ENCODE data around the gene TSGA10IP.
A peak's percentile ranks its signal among the peaks of the same experiment; 100 is the strongest.

Gene TSGA10IP

DNA sequence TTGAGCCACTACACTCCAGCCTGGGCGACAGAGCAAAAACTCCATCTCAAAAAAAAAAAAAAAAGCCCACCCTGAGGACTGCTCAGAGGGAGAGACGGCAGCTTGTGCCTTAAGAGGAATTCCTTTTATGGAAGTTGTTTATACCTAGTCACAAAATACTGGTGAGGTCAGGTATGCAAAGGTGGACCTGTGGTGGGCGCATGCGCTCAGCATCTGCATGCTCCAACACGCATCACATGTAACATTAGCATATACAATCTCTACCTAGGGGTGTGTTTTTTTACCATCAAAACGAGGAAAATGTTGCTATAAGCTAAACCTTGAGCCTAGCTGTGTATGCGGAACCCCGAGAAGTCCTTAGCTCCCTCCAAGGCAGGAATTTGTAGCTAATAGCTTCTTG, 9.5 kb downstream of the TSGA10IP start:
- Histone ChIP-seq H3K23ac (ENCODE audit: low read depth, low read length, poor library complexity) (no peak overlapping the region), H4K8ac (ENCODE audit: low read depth, low read length) (no peak overlapping the region), H3K27me3 (ENCODE audit: control insufficient read depth in 3 of 3, insufficient read depth in 3 of 3, low read depth in 1 of 3, low read length in 3 of 3) (no peaks in the 10 kb centered on the region), H3K27ac (replicated peaks; ENCODE audit: low read length) (no peak overlapping the region), H3K18ac (ENCODE audit: low read length) (no peak overlapping the region), H2AK5ac (ENCODE audit: low read depth, low read length) (no peak overlapping the region), H3K9me3 (replicated peaks in 1 of 2; ENCODE audit: control insufficient read depth in 2 of 2, insufficient read depth in 1 of 2, low read depth in 1 of 2, low read length in 2 of 2) (no peaks in the 10 kb centered on the region), H3K4me2 (ENCODE audit: insufficient read depth, low read length, poor library complexity, severe bottlenecking) (no peak overlapping the region), H3K4me1 (ENCODE audit: control insufficient read depth in 2 of 2, insufficient read depth in 1 of 2, low read depth in 1 of 2, low read length in 2 of 2) (no peaks in the 10 kb centered on the region), H2BK15ac (ENCODE audit: low read length) (no peak overlapping the region), H2BK12ac (ENCODE audit: low read length) (no peak overlapping the region), H3K79me1 (ENCODE audit: low read depth, low read length) (no peaks in the 10 kb centered on the region), H2BK120ac (ENCODE audit: low read depth, low read length) (no peak overlapping the region), H3K14ac (ENCODE audit: low read length) (no peak overlapping the region), H3K9ac (ENCODE audit: low read depth, low read length, poor library complexity) (no peak overlapping the region), H2AFZ (ENCODE audit: low read length) (no peak overlapping the region), H2BK5ac (ENCODE audit: low read length) (no peak overlapping the region), H4K91ac (ENCODE audit: low read depth, low read length, poor library complexity) (no peak overlapping the region), H3K36me3 (replicated peaks in 1 of 2; ENCODE audit: control insufficient read depth in 2 of 2, insufficient read depth in 2 of 2, low read length in 2 of 2) (peaks cover 0 to 6% of the 10 kb centered on the region in 2 donors), H3K4ac (ENCODE audit: low read length) (no peak overlapping the region), H3K4me3 (ENCODE audit: low read length in 2 of 2) (no peak overlapping the region)
- DNase-seq (ENCODE audit: low spot score): no peak
- WGBS, 2 donors (ENCODE audit: extremely low coverage in 2 of 2, insufficient read length in 2 of 2, insufficient replicate concordance in 1 of 2): no CpG with 5 or more reads among the region's 8 CpGs

DNA sequence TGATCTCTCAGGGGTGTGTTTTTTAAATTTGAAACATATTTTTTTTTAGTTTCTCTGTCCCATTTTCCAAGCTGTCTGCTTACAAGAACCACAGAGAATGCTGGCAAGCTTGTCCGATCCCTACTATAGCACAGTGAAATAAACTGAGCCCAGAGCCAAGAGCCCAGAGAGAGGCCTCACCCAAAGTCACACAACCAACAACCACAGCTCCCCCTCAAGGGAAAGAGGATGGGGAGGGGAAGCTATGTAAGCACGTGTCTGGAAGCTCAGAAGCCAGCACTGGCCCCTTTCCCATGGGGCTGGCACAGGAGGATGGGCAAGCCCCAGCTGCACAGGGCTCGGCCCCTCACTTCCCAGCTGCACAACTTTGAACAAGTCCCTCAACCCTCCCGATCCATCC, 13.0 kb downstream of the TSGA10IP start:
- Histone ChIP-seq H3K4me2 (ENCODE audit: insufficient read depth, low read length, poor library complexity, severe bottlenecking) (no peak overlapping the region), H2BK12ac (ENCODE audit: low read length) (no peak overlapping the region), H3K4me3 (ENCODE audit: low read length in 2 of 2) (no peak overlapping the region), H2AFZ (ENCODE audit: low read length) (no peak overlapping the region), H4K91ac (ENCODE audit: low read depth, low read length, poor library complexity) (no peak overlapping the region), H2AK5ac (ENCODE audit: low read depth, low read length) (no peak overlapping the region), H3K27ac (replicated peaks; ENCODE audit: low read length) (no peak overlapping the region), H3K9me3 (replicated peaks in 1 of 2; ENCODE audit: control insufficient read depth in 2 of 2, insufficient read depth in 1 of 2, low read depth in 1 of 2, low read length in 2 of 2) (no peaks in the 10 kb centered on the region), H3K36me3 (replicated peaks in 1 of 2; ENCODE audit: control insufficient read depth in 2 of 2, insufficient read depth in 2 of 2, low read length in 2 of 2) (peaks cover 0 to 6% of the 10 kb centered on the region in 2 donors), H3K9ac (ENCODE audit: low read depth, low read length, poor library complexity) (peak overlapping the region; percentile 38), H3K4ac (ENCODE audit: low read length) (no peak overlapping the region), H3K79me1 (ENCODE audit: low read depth, low read length) (peaks cover 6% of the 10 kb centered on the region), H3K23ac (ENCODE audit: low read depth, low read length, poor library complexity) (no peak overlapping the region), H4K8ac (ENCODE audit: low read depth, low read length) (no peak overlapping the region), H3K18ac (ENCODE audit: low read length) (no peak overlapping the region), H3K14ac (ENCODE audit: low read length) (no peak overlapping the region), H2BK5ac (ENCODE audit: low read length) (no peak overlapping the region), H3K4me1 (ENCODE audit: control insufficient read depth in 2 of 2, insufficient read depth in 1 of 2, low read depth in 1 of 2, low read length in 2 of 2) (peaks cover 5 to 9% of the 10 kb centered on the region in 2 donors), H2BK120ac (ENCODE audit: low read depth, low read length) (no peak overlapping the region), H2BK15ac (ENCODE audit: low read length) (no peak overlapping the region), H3K27me3 (ENCODE audit: control insufficient read depth in 3 of 3, insufficient read depth in 3 of 3, low read depth in 1 of 3, low read length in 3 of 3) (no peaks in the 10 kb centered on the region)
- no CpG with 5 or more reads among the region's 4 CpGs for WGBS, 2 donors (ENCODE audit: extremely low coverage in 2 of 2, insufficient read length in 2 of 2, insufficient replicate concordance in 1 of 2)
- DNase-seq (ENCODE audit: low spot score): no peak

DNA sequence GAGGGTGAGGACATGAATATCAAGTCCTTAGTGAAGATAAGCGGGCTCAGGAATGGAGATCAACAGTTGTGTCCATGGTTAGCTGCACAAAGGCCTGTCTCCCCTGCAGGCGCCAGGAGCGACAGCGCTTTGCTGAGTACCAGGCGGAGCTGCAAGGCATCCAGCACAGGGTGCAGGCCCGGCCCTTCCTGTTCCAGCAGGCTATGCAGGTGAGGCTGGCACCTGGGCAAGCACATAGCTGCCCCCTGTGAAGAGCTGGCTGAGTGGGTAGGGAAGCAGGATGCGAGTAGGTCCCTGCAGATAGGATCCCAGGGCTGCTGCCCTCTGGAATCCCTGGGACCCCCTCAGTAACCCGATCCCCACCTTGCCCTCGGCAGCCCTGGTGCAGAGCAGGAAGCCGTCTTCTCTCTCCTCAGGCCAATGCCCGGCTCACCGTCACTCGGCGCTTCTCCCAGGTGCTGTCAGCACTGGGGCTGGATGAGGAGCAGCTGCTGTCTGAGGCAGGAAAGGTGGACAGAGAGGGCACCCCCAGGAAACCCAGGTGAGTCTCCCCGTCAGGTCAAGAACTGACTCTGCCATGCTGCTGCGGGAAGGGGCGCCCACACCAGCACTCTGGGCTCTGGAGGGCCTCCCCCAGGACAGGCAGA, 13.6 kb downstream of the TSGA10IP start:
- H2BK15ac ChIP-seq (ENCODE audit: low read length): no peak overlapping the region
- H2BK120ac ChIP-seq (ENCODE audit: low read depth, low read length): no peak overlapping the region
- WGBS, 2 donors (ENCODE audit: extremely low coverage in 2 of 2, insufficient read length in 2 of 2, insufficient replicate concordance in 1 of 2): no CpG with 5 or more reads among the region's 17 CpGs
- DNase-seq (ENCODE audit: low spot score): no peak
- H3K36me3 ChIP-seq (replicated peaks in 1 of 2; ENCODE audit: control insufficient read depth in 2 of 2, insufficient read depth in 2 of 2, low read length in 2 of 2): peaks cover 0 to 9% of the 10 kb centered on the region in 2 donors
- no peak overlapping the region for H4K91ac ChIP-seq (ENCODE audit: low read depth, low read length, poor library complexity)
- no peak overlapping the region for H4K8ac ChIP-seq (ENCODE audit: low read depth, low read length)
- H3K79me1 ChIP-seq (ENCODE audit: low read depth, low read length): peaks cover 9% of the 10 kb centered on the region
- no peak overlapping the region for H2AFZ ChIP-seq (ENCODE audit: low read length)
- no peak overlapping the region for H3K4me3 ChIP-seq (ENCODE audit: low read length in 2 of 2)
- H3K9me3 ChIP-seq (replicated peaks in 1 of 2; ENCODE audit: control insufficient read depth in 2 of 2, insufficient read depth in 1 of 2, low read depth in 1 of 2, low read length in 2 of 2): no peaks in the 10 kb centered on the region
- H3K27me3 ChIP-seq (ENCODE audit: control insufficient read depth in 3 of 3, insufficient read depth in 3 of 3, low read depth in 1 of 3, low read length in 3 of 3): no peaks in the 10 kb centered on the region
- no peak overlapping the region for H2AK5ac ChIP-seq (ENCODE audit: low read depth, low read length)
- peak overlapping the region; percentile 59 for H2BK12ac ChIP-seq (ENCODE audit: low read length)
- peaks cover 5 to 9% of the 10 kb centered on the region in 2 donors for H3K4me1 ChIP-seq (ENCODE audit: control insufficient read depth in 2 of 2, insufficient read depth in 1 of 2, low read depth in 1 of 2, low read length in 2 of 2)
- H3K9ac ChIP-seq (ENCODE audit: low read depth, low read length, poor library complexity): no peak overlapping the region
- H3K18ac ChIP-seq (ENCODE audit: low read length): no peak overlapping the region
- no peak overlapping the region for H3K23ac ChIP-seq (ENCODE audit: low read depth, low read length, poor library complexity)
- no peak overlapping the region for H3K4ac ChIP-seq (ENCODE audit: low read length)
- no peak overlapping the region for H3K27ac ChIP-seq (replicated peaks; ENCODE audit: low read length)
- H3K14ac ChIP-seq (ENCODE audit: low read length): no peak overlapping the region
- no peak overlapping the region for H2BK5ac ChIP-seq (ENCODE audit: low read length)
- H3K4me2 ChIP-seq (ENCODE audit: insufficient read depth, low read length, poor library complexity, severe bottlenecking): no peak overlapping the region

DNA sequence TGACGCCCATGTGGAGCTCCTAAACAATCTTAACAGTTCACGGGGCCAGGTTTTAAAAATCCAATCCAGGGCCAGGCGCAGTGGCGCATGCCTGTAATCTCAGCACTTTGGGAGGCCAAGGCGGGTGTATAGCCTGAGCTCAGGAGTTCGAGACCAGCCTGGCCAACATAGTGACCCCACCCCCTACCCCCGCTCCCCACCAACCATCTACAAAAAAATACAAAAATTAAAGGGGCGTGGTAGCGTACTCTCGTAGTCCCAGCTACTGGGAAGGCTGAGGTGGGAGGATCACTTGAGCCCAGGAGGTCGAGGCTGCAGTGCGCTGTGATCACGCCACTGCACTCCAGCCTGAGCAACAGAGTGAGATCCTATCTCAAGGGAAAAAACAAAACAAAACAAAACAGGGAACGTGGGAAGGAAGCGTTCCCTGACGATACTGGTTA, 15.6 kb downstream of the TSGA10IP start:
- WGBS, 2 donors (ENCODE audit: extremely low coverage in 2 of 2, insufficient read length in 2 of 2, insufficient replicate concordance in 1 of 2): no CpG with 5 or more reads among the region's 16 CpGs
- Histone ChIP-seq H3K18ac (ENCODE audit: low read length) (peak overlapping the region; percentile 20), H3K23ac (ENCODE audit: low read depth, low read length, poor library complexity) (peak overlapping the region; percentile 93), H3K4me2 (ENCODE audit: insufficient read depth, low read length, poor library complexity, severe bottlenecking) (peak overlapping the region; percentile 80), H2BK15ac (ENCODE audit: low read length) (no peak overlapping the region), H2AK5ac (ENCODE audit: low read depth, low read length) (peak overlapping the region; percentile 93), H4K91ac (ENCODE audit: low read depth, low read length, poor library complexity) (no peak overlapping the region), H3K36me3 (replicated peaks in 1 of 2; ENCODE audit: control insufficient read depth in 2 of 2, insufficient read depth in 2 of 2, low read length in 2 of 2) (peaks cover 16 to 28% of the 10 kb centered on the region in 2 donors), H2BK5ac (ENCODE audit: low read length) (no peak overlapping the region), H3K79me1 (ENCODE audit: low read depth, low read length) (peaks cover 11% of the 10 kb centered on the region), H2AFZ (ENCODE audit: low read length) (peak overlapping the region; percentile 57), H2BK120ac (ENCODE audit: low read depth, low read length) (no peak overlapping the region), H3K27me3 (ENCODE audit: control insufficient read depth in 3 of 3, insufficient read depth in 3 of 3, low read depth in 1 of 3, low read length in 3 of 3) (no peaks in the 10 kb centered on the region), H3K14ac (ENCODE audit: low read length) (no peak overlapping the region), H3K4me1 (ENCODE audit: control insufficient read depth in 2 of 2, insufficient read depth in 1 of 2, low read depth in 1 of 2, low read length in 2 of 2) (peaks cover 5 to 9% of the 10 kb centered on the region in 2 donors), H4K8ac (ENCODE audit: low read depth, low read length) (no peak overlapping the region), H2BK12ac (ENCODE audit: low read length) (no peak overlapping the region), H3K9me3 (replicated peaks in 1 of 2; ENCODE audit: control insufficient read depth in 2 of 2, insufficient read depth in 1 of 2, low read depth in 1 of 2, low read length in 2 of 2) (no peaks in the 10 kb centered on the region), H3K27ac (replicated peaks; ENCODE audit: low read length) (peak overlapping the region; percentile 82), H3K4ac (ENCODE audit: low read length) (no peak overlapping the region), H3K9ac (ENCODE audit: low read depth, low read length, poor library complexity) (peak overlapping the region; percentile 83), H3K4me3 (ENCODE audit: low read length in 2 of 2) (peak overlapping the region; percentile 53 to 80)
- DNase-seq (ENCODE audit: low spot score): no peak
